Hepatocyte (in vitro differentiated cells): Measurements from ENCODE around the gene ERG. TPM values are rescaled to one million over a fixed set of nuclear protein-coding genes. Genes with fewer than 3 reads are reported as not detected.

Source experiments
- DNase-seq: peaks from one replicate; pipeline ENCODE4 v3.0.0-alpha.2; 2016; ENCODE audit warnings: low spot score
- H2AFZ ChIP-seq: fragments of 200-600 bp; sonication (generic); 2 replicates; pipeline ENCODE4 v1.6.0; 2016; ENCODE audit warnings: antibody characterized with exemption, mild to moderate bottlenecking
- H3K27ac ChIP-seq: fragments of 200-600 bp; sonication (generic); 2 replicates; pipeline ENCODE4 v1.5.1; 2016; ENCODE audit warnings: mild to moderate bottlenecking
- H3K27me3 ChIP-seq: fragments of 200-600 bp; sonication (generic); 2 replicates; pipeline ENCODE4 v1.6.1; 2016
- H3K36me3 ChIP-seq: fragments of 200-600 bp; sonication (generic); replicated peaks from 2 replicates; pipeline ENCODE4 v1.5.1; 2016; ENCODE audit warnings: low read depth; ENCODE audit not compliant: insufficient read depth
- H3K4me1 ChIP-seq: fragments of 200-600 bp; sonication (generic); 2 replicates; pipeline ENCODE4 v1.5.1; 2016; ENCODE audit warnings: mild to moderate bottlenecking, moderate library complexity; ENCODE audit not compliant: insufficient read depth
- H3K4me2 ChIP-seq: fragments of 200-600 bp; sonication (generic); 2 replicates; pipeline ENCODE4 v1.6.0; 2016
- H3K4me3 ChIP-seq: fragments of 200-600 bp; sonication (generic); 2 replicates; pipeline ENCODE4 v1.5.1; 2016; ENCODE audit warnings: mild to moderate bottlenecking
- H3K79me2 ChIP-seq: fragments of 200-600 bp; sonication (generic); 2 replicates; pipeline ENCODE4 v1.6.0; 2017; ENCODE audit warnings: mild to moderate bottlenecking
- H3K9me2 ChIP-seq: fragments of 200-600 bp; sonication (generic); replicated peaks from 2 replicates; pipeline ENCODE4 v1.6.0; 2017; ENCODE audit warnings: mild to moderate bottlenecking; ENCODE audit not compliant: insufficient read depth
- H3K9me3 ChIP-seq: fragments of 200-600 bp; sonication (generic); 2 replicates; pipeline ENCODE4 v1.5.1; 2016; ENCODE audit warnings: low read depth, mild to moderate bottlenecking
- H4K20me1 ChIP-seq: fragments of 200-600 bp; sonication (generic); 2 replicates; pipeline ENCODE4 v1.6.0; 2016; ENCODE audit warnings: mild to moderate bottlenecking; ENCODE audit not compliant: insufficient read depth, poor library complexity, severe bottlenecking
- EZH2 ChIP-seq: fragments of 200-600 bp; sonication (generic); IDR thresholded peaks from 2 replicates; pipeline ENCODE4 v1.6.1; 2016; ENCODE audit warnings: antibody characterized with exemption, mild to moderate bottlenecking, borderline replicate concordance
- EZH2phosphoT487 ChIP-seq: fragments of 200-600 bp; sonication (generic); IDR thresholded peaks from one replicate; pipeline ENCODE4 v1.6.1; 2018; ENCODE audit warnings: antibody characterized with exemption, mild to moderate bottlenecking, low read depth, moderate library complexity; ENCODE audit not compliant: unreplicated experiment, severe bottlenecking
- WGBS: methylation state at CpG from one replicate; pipeline ENCODE4 v1.1.6; 2016; ENCODE audit warnings: low lambda C conversion rate; ENCODE audit errors: missing lambda C conversion rate; 5-methylcytosine and 5-hydroxymethylcytosine counted together
- polyA plus RNA-seq: library from polyadenylated mRNA; unstranded; fragments of >200 nt; fragmentation: Nextera tagmentation; extraction: Ambion mirVana; gene quantifications from 2 replicates; pipeline ENCODE4 v1.2.1, GENCODE V29; 2016
- total RNA-seq: library from RNA; depleted of rRNA; stranded (reverse); fragments of >200 nt; gene quantifications from 2 replicates; pipeline ENCODE4 v1.2.3, GENCODE V29; 2014
- TF ChIP-seq, protein P1 (sequence below): fragments of 200-600 bp; sonication (generic); IDR thresholded peaks from 2 replicates; pipeline ENCODE4 v1.5.1; 2016; ENCODE audit warnings: antibody characterized with exemption, mild to moderate bottlenecking; ENCODE audit not compliant: poor library complexity

The ERG gene
- total and polyA plus RNA-seq, 2 experiments from 2014 or later, result 2.5 to 5.1 TPM

DNA sequence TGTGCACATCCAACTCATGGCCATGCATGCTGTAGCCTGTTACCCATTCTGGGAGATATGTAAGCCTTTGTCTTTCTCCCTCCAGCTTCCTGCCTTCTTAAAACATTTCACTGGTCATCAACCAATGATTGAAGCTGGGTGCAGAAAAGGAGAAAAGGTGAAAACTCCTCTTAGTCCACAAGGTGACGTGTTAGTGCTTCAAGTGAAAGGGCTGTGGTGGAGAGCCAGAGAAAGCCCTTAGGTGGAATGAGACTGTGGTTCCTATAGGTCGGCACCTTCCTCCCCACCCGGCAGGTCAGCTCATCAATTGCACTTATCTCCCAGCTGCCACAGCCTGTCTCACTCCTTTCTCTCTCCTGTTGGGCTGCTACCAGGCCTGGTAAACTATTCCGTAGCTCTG lies 30.4 kb downstream of the ERG start:
- no peak overlapping the region for H3K27ac ChIP-seq
- no peak overlapping the region for H3K4me2 ChIP-seq
- DNase-seq, result no peak
- TF ChIP-seq EZH2phosphoT487, result no peak
- TF ChIP-seq, protein P1, sequence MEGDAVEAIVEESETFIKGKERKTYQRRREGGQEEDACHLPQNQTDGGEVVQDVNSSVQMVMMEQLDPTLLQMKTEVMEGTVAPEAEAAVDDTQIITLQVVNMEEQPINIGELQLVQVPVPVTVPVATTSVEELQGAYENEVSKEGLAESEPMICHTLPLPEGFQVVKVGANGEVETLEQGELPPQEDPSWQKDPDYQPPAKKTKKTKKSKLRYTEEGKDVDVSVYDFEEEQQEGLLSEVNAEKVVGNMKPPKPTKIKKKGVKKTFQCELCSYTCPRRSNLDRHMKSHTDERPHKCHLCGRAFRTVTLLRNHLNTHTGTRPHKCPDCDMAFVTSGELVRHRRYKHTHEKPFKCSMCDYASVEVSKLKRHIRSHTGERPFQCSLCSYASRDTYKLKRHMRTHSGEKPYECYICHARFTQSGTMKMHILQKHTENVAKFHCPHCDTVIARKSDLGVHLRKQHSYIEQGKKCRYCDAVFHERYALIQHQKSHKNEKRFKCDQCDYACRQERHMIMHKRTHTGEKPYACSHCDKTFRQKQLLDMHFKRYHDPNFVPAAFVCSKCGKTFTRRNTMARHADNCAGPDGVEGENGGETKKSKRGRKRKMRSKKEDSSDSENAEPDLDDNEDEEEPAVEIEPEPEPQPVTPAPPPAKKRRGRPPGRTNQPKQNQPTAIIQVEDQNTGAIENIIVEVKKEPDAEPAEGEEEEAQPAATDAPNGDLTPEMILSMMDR, result no peak
- TF ChIP-seq EZH2, result no peak
- H3K9me3 ChIP-seq, result no peaks in the 10 kb centered on the region
- no peaks in the 10 kb centered on the region for H3K27me3 ChIP-seq
- H3K4me1 ChIP-seq, result no peaks in the 10 kb centered on the region
- H3K36me3 ChIP-seq, result no peaks in the 10 kb centered on the region
- no peaks in the 10 kb centered on the region for H3K9me2 ChIP-seq
- H3K4me3 ChIP-seq, result no peak overlapping the region
- H3K79me2 ChIP-seq, result no peaks in the 10 kb centered on the region
- H2AFZ ChIP-seq, result no peak overlapping the region
- no peaks in the 10 kb centered on the region for H4K20me1 ChIP-seq
- WGBS, result 63% methylated on average over 4 of the region's 4 CpGs

DNA sequence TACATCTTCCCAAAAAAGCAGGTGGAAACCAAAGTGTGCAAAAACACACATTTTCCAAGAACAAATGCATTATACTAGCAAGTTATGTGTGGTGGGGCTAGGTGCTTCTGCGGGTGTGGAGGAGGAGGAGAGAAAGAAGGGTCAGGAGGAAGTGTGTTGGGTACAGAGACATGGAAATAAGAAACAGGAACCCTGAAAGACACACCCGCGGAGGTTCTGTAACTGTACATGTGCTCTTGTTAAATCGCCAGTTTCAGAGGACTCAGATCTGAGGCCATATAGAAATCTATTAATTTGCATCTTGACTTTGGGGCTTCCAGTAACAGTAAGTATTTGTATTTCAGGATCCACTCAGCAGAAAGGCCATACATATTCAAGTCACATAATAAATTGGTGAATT lies 30.9 kb downstream of the ERG start:
- 97% methylated on average over 4 of the region's 4 CpGs for WGBS
- H3K4me2 ChIP-seq, result no peak overlapping the region
- H2AFZ ChIP-seq, result no peak overlapping the region
- H4K20me1 ChIP-seq, result no peaks in the 10 kb centered on the region
- no peaks in the 10 kb centered on the region for H3K27me3 ChIP-seq
- no peak for DNase-seq
- H3K4me3 ChIP-seq, result no peak overlapping the region
- H3K36me3 ChIP-seq, result no peaks in the 10 kb centered on the region
- no peaks in the 10 kb centered on the region for H3K4me1 ChIP-seq
- no peaks in the 10 kb centered on the region for H3K79me2 ChIP-seq
- TF ChIP-seq EZH2phosphoT487, result no peak
- TF ChIP-seq, protein P1, result no peak
- no peak for TF ChIP-seq EZH2
- H3K9me2 ChIP-seq, result no peaks in the 10 kb centered on the region
- no peak overlapping the region for H3K27ac ChIP-seq
- no peaks in the 10 kb centered on the region for H3K9me3 ChIP-seq

DNA sequence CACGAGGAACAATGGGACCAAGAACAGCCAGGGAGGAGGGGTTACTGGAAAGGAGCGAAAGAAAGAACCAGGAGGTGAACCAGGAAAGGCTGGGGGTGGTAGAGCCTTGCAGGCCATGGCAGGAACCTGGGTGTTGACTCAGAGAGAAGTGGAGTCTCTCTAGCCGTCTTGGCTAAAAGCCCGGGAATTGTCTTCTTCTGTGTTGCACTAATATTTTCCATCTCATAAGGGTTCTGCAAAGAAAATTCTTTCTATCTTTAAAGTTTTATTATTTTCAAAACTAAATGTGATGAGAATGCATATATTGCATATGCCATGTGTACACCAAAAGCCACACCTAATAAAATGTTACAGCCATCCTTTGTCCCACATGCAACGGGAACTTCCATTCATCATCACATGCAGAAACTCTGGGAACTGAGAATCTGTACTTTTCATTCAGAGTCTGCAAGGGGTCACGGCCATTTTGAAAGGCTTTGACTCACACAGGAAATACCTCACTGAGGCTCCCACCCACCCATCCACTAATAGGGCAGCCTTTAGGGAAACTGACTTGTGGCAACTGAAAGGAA lies 38.0 kb downstream of the ERG start:
- Histone ChIP-seq H4K20me1 (no peaks in the 10 kb centered on the region), H3K4me3 (no peak overlapping the region), H3K4me1 (no peaks in the 10 kb centered on the region), H3K79me2 (no peaks in the 10 kb centered on the region), H3K9me3 (no peaks in the 10 kb centered on the region), H3K27me3 (no peaks in the 10 kb centered on the region), H3K27ac (peak overlapping the region; percentile 20), H3K4me2 (no peak overlapping the region), H3K9me2 (no peaks in the 10 kb centered on the region), H2AFZ (no peak overlapping the region), H3K36me3 (no peaks in the 10 kb centered on the region)
- no peak for DNase-seq
- no peak for TF ChIP-seq EZH2phosphoT487
- TF ChIP-seq, protein P1, result no peak
- no peak for TF ChIP-seq EZH2
- WGBS, result 81% methylated on average over 6 of the region's 6 CpGs

DNA sequence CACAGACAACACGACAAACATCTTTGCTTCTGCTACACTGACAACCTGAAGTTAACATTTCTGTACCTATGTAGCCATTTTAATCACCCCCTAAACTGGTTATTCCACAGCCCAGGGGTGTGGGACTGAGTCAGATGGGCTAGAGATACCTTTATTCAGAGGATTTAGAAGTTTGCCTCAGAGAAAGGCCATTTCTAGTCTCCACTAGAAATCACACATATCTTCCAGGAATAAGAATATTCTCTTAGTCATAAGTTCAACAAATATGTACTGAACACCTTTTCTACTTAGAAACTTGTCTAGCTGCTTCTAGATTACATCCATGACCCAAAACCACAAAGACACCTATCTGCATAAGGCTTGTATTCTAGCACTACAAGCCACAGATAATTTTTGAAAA lies 38.8 kb downstream of the ERG start:
- Histone ChIP-seq H3K4me3 (no peak overlapping the region), H2AFZ (no peak overlapping the region), H3K27me3 (no peaks in the 10 kb centered on the region), H3K79me2 (no peaks in the 10 kb centered on the region), H3K9me2 (no peaks in the 10 kb centered on the region), H3K4me2 (no peak overlapping the region), H3K4me1 (no peaks in the 10 kb centered on the region), H3K27ac (no peak overlapping the region), H3K36me3 (no peaks in the 10 kb centered on the region), H4K20me1 (no peaks in the 10 kb centered on the region), H3K9me3 (no peaks in the 10 kb centered on the region)
- no peak for DNase-seq
- 77% methylated on average over 1 of the region's 1 CpG for WGBS
- no peak for TF ChIP-seq EZH2
- TF ChIP-seq, protein P1, result no peak
